Keratinocyte (primary cell): ENCODE results near the gene NCKAP1. TPM values are rescaled to one million over a fixed set of nuclear protein-coding genes. Genes with fewer than 3 reads are reported as not detected.

Experiments used
- DNase-seq: peaks from one replicate; pipeline ENCODE4 v3.0.0-alpha.2; 2011; ENCODE audit warnings: low read depth, missing footprints, low spot score
- FAIRE-seq: peaks from 2 replicates; lab custom pipeline; 2011; peaks lifted over from hg19 to GRCh38; lab: Jason Lieb, UNC
- H2AFZ ChIP-seq: 2 replicates; pipeline ENCODE4 v1.6.0; 2012; ENCODE audit warnings: low read length, control low read depth, inconsistent platforms; ENCODE audit not compliant: control insufficient read depth
- H3K27ac ChIP-seq: 2 replicates; pipeline ENCODE4 v1.5.1; 2011; ENCODE audit warnings: low read length; ENCODE audit not compliant: control insufficient read depth, insufficient read depth
- H3K27me3 ChIP-seq: 3 replicates; pipeline ENCODE4 v1.6.0; 2011; ENCODE audit warnings: low read length; ENCODE audit not compliant: control insufficient read depth, insufficient read depth; ENCODE audit errors: extremely low read depth
- H3K36me3 ChIP-seq, 2 experiments: 2 replicates in 1 of 2; 3 replicates in 1 of 2; pipeline ENCODE4 v1.5.1; 2011; ENCODE audit warnings: low read length in 2 of 2, mild to moderate bottlenecking in 1 of 2; ENCODE audit not compliant: control insufficient read depth in 2 of 2, insufficient read depth in 2 of 2; ENCODE audit errors: extremely low read depth in 1 of 2
- H3K4me1 ChIP-seq: 3 replicates; pipeline ENCODE4 v1.5.1; 2011; ENCODE audit warnings: low read length; ENCODE audit not compliant: control insufficient read depth, insufficient read depth; ENCODE audit errors: extremely low read depth
- H3K4me2 ChIP-seq: 3 replicates; pipeline ENCODE4 v1.6.0; 2011; ENCODE audit warnings: low read depth, low read length; ENCODE audit not compliant: control insufficient read depth, insufficient read depth; ENCODE audit errors: extremely low read depth
- H3K4me3 ChIP-seq, 3 experiments: fragments of 200-600 bp in 1 of 3; sonication (generic) in 1 of 3; 2 replicates in 2 of 3; 3 replicates in 1 of 3; pipeline ENCODE4 v1.5.1; 2011 to 2016; ENCODE audit warnings: low read length in 3 of 3, mild to moderate bottlenecking in 3 of 3, control low read depth in 2 of 3, inconsistent platforms in 1 of 3, low read depth in 1 of 3, mixed read lengths in 1 of 3, mixed run types in 1 of 3, moderate library complexity in 1 of 3; ENCODE audit not compliant: control insufficient read depth in 2 of 3, insufficient read depth in 2 of 3; ENCODE audit errors: extremely low read depth in 1 of 3
- H3K79me2 ChIP-seq: 2 replicates; pipeline ENCODE4 v1.6.0; 2012; ENCODE audit warnings: low read length; ENCODE audit not compliant: control insufficient read depth, insufficient read depth
- H3K9ac ChIP-seq: 3 replicates; pipeline ENCODE4 v1.6.0; 2011; ENCODE audit warnings: low read length; ENCODE audit not compliant: control insufficient read depth, insufficient read depth; ENCODE audit errors: extremely low read depth
- H3K9me1 ChIP-seq: 3 replicates; pipeline ENCODE4 v1.6.0; 2011; ENCODE audit warnings: low read length; ENCODE audit not compliant: control insufficient read depth, insufficient read depth; ENCODE audit errors: extremely low read depth
- H3K9me3 ChIP-seq: 2 replicates; pipeline ENCODE4 v1.5.1; 2012; ENCODE audit warnings: low read depth, low read length; ENCODE audit not compliant: control insufficient read depth
- H4K20me1 ChIP-seq: 3 replicates; pipeline ENCODE4 v1.6.0; 2011; ENCODE audit warnings: low read length; ENCODE audit not compliant: control insufficient read depth, insufficient read depth; ENCODE audit errors: extremely low read depth
- CTCF ChIP-seq, 3 experiments: IDR thresholded peaks in 1 of 3; conservative IDR thresholded peaks in 1 of 3; optimal IDR thresholded peaks in 1 of 3; 2 replicates in 2 of 3; 3 replicates in 1 of 3; pipeline versions ENCODE3 to v1.5.1; 2011; ENCODE audit warnings: low read length in 3 of 3, mild to moderate bottlenecking in 3 of 3, moderate library complexity in 2 of 3, control low read depth in 1 of 3, inconsistent platforms in 1 of 3; ENCODE audit not compliant: insufficient read depth in 2 of 3; ENCODE audit errors: extremely low read depth in 1 of 3
- EZH2 ChIP-seq: IDR thresholded peaks from one replicate; pipeline ENCODE4 v1.6.1; 2012; ENCODE audit warnings: inconsistent platforms, mild to moderate bottlenecking, low read length, moderate library complexity
- dilution Hi-C: fragments of 300-500 bp; cut with MboI; formaldehyde crosslinking; loops from one replicate; pipeline ENCODE4 v1.7.0; 2020; ENCODE audit warnings: low sequenced_read_pairs; ENCODE audit not compliant: extremely low pct_ligation_motif_present
- polyA plus RNA-seq, 5 experiments: library from polyadenylated mRNA; depleted of rRNA in 3 of 5; stranded (reverse) in 3 of 5; stranded (forward) in 1 of 5; unstranded in 1 of 5; fragments of >200 nt; gene quantifications; 1 replicate in 1 of 5; 2 replicates in 3 of 5; 3 replicates in 1 of 5; pipeline versions ENCODE4 v1.2.1 to v1.2.3, GENCODE V29; 2011 to 2012; ENCODE audit warnings: missing spikeins in 2 of 5, low read depth in 1 of 5, low replicate concordance in 1 of 5

Gene NCKAP1
- polyA plus RNA-seq, 1 donor (not counting 4 experiments of a cell fraction or from before 2014, with no cell fraction given), result 207 TPM

GRCh38 chr2:182911813-182912517 lies 126.3 kb downstream of the NCKAP1 start:
- dilution Hi-C loops, result no loop called here
- H3K79me2 ChIP-seq, result no peaks in the 10 kb centered on the region

GRCh38 chr2:182910965-182911364 lies 127.3 kb downstream of the NCKAP1 start:
- H3K27me3 ChIP-seq, result no peaks in the 10 kb centered on the region
- DNase-seq (no peak), FAIRE-seq (no peak)
- H2AFZ ChIP-seq, result no peak overlapping the region
- H3K4me3 ChIP-seq, result no peak overlapping the region
- no peaks in the 10 kb centered on the region for H3K79me2 ChIP-seq
- dilution Hi-C loops, result no loop called here
- TF ChIP-seq CTCF (optimal IDR thresholded peaks at IDR 0.05 in 1 of 3, IDR thresholded peaks at IDR 0.05 in 1 of 3, conservative IDR thresholded peaks at IDR 0.05 in 1 of 3; ENCODE audit: extremely low read depth in 1 of 3, insufficient read depth in 2 of 3, low read length in 3 of 3), result no peak
- TF ChIP-seq EZH2, result no peak
- H3K9me3 ChIP-seq, result no peaks in the 10 kb centered on the region
- H4K20me1 ChIP-seq, result no peaks in the 10 kb centered on the region
- no peak overlapping the region for H3K9ac ChIP-seq
- peaks cover 19 to 21% of the 10 kb centered on the region in 2 experiments for H3K36me3 ChIP-seq
- peaks cover 11% of the 10 kb centered on the region for H3K4me1 ChIP-seq
- H3K4me2 ChIP-seq, result no peak overlapping the region
- no peak overlapping the region for H3K27ac ChIP-seq
- no peaks in the 10 kb centered on the region for H3K9me1 ChIP-seq

More at GRCh38 chr2:182911813-182912517, 126.3 kb downstream of the NCKAP1 start:
- Histone ChIP-seq H3K9me3 (no peaks in the 10 kb centered on the region), H3K9ac (no peak overlapping the region), H4K20me1 (no peaks in the 10 kb centered on the region), H3K9me1 (no peaks in the 10 kb centered on the region), H3K4me3 (no peak overlapping the region), H3K4me1 (peaks cover 17% of the 10 kb centered on the region), H3K27me3 (no peaks in the 10 kb centered on the region), H3K4me2 (no peak overlapping the region), H3K36me3 (peaks cover 19 to 21% of the 10 kb centered on the region in 2 experiments), H3K27ac (no peak overlapping the region), H2AFZ (no peak overlapping the region)
- no peak for TF ChIP-seq EZH2
- TF ChIP-seq CTCF (optimal IDR thresholded peaks at IDR 0.05 in 1 of 3, IDR thresholded peaks at IDR 0.05 in 1 of 3, conservative IDR thresholded peaks at IDR 0.05 in 1 of 3; ENCODE audit: extremely low read depth in 1 of 3, insufficient read depth in 2 of 3, low read length in 3 of 3), result no peak
- FAIRE-seq, result no peak
- DNase-seq, result no peak
